PC-9 (cell line): ENCODE measurements around the gene BPI. TPM values are rescaled to one million over a fixed set of nuclear protein-coding genes. Genes with fewer than 3 reads are reported as not detected.

Experiments used
- BruUV-seq: library from RNA; stranded (reverse); fragments of 400-500 nt; replicated peaks from 2 replicates; lab custom pipeline; 2021; lab: Mats Ljungman, UMichigan
- CTCF ChIA-PET: fragments of 300-600 bp; sonication (Branson Sonifier 250); formaldehyde crosslinking; loops from one replicate; lab custom pipeline; 2022; ENCODE audit warnings: antibody characterized with exemption; lab: Charles Lee
- POLR2A ChIA-PET: fragments of 300-600 bp; sonication (Branson Sonifier 250); formaldehyde crosslinking; loops from one replicate; lab custom pipeline; 2022; ENCODE audit warnings: antibody characterized with exemption; ENCODE audit not compliant: unreplicated experiment; lab: Charles Lee
- DNase-seq, 2 experiments: peaks; one replicate each; pipeline versions ENCODE4 v3.0.0 to v3.0.0-alpha.2; 2015 to 2022; ENCODE audit warnings: mixed read lengths in 1 of 2
- H2AFZ ChIP-seq: fragments of 200-600 bp; sonication (generic); 2 replicates; pipeline ENCODE4 v1.8.1; 2017; ENCODE audit warnings: antibody characterized with exemption
- H3F3A ChIP-seq: fragments of 200-600 bp; sonication (generic); 2 replicates; pipeline ENCODE4 v1.8.1; 2017; ENCODE audit warnings: antibody characterized with exemption, mild to moderate bottlenecking, low read depth; ENCODE audit not compliant: insufficient read depth
- H3K27ac ChIP-seq: fragments of 200-600 bp; sonication (generic); 2 replicates; pipeline ENCODE4 v1.6.1; 2016; ENCODE audit warnings: mixed run types
- H3K27me3 ChIP-seq: fragments of 200-600 bp; sonication (generic); 2 replicates; pipeline ENCODE4 v1.6.1; 2016; ENCODE audit warnings: low read depth, mixed run types; ENCODE audit not compliant: insufficient read depth
- H3K36me3 ChIP-seq: fragments of 200-600 bp; sonication (generic); 2 replicates; pipeline ENCODE4 v1.6.1; 2016; ENCODE audit warnings: low read depth, mixed run types
- H3K4me1 ChIP-seq: fragments of 200-600 bp; sonication (generic); replicated peaks from 2 replicates; pipeline ENCODE4 v1.6.1; 2016; ENCODE audit warnings: mixed run types; ENCODE audit not compliant: insufficient read depth
- H3K4me2 ChIP-seq: fragments of 200-600 bp; sonication (generic); 2 replicates; pipeline ENCODE4 v1.6.1; 2017; ENCODE audit warnings: mixed run types
- H3K4me3 ChIP-seq: fragments of 200-600 bp; sonication (generic); 2 replicates; pipeline ENCODE4 v1.6.1; 2016; ENCODE audit warnings: mixed run types
- H3K79me2 ChIP-seq: fragments of 200-600 bp; sonication (generic); 2 replicates; pipeline ENCODE4 v1.6.1; 2017; ENCODE audit warnings: low read depth, mixed run types
- H3K9me2 ChIP-seq: fragments of 200-600 bp; sonication (generic); 2 replicates; pipeline ENCODE4 v1.8.1; 2017; ENCODE audit warnings: mild to moderate bottlenecking; ENCODE audit not compliant: insufficient read depth
- H3K9me3 ChIP-seq: fragments of 200-600 bp; sonication (generic); 2 replicates; pipeline ENCODE4 v1.8.1; 2016; ENCODE audit warnings: low read depth; ENCODE audit not compliant: insufficient read depth
- H4K20me1 ChIP-seq: fragments of 200-600 bp; sonication (generic); 2 replicates; pipeline ENCODE4 v1.8.1; 2017; ENCODE audit not compliant: insufficient read depth
- CTCF ChIP-seq: fragments of 200-600 bp; sonication (generic); conservative IDR thresholded peaks from 2 replicates; pipeline ENCODE4 v1.6.1; 2017; ENCODE audit warnings: mixed run types, antibody characterized with exemption, mild to moderate bottlenecking, moderate library complexity
- EZH2 ChIP-seq: fragments of 200-600 bp; sonication (generic); IDR thresholded peaks from 2 replicates; pipeline ENCODE4 v1.8.0; 2017; ENCODE audit warnings: antibody characterized with exemption, low read depth
- intact Hi-C: fragments of 100-400 bp; cut with micrococcal nuclease; formaldehyde crosslinking; loops from one replicate; pipeline ENCODE4 v1.10.0; 2022; ENCODE audit not compliant: unreplicated experiment
- total RNA-seq: library from RNA; stranded (reverse); gene quantifications from 2 replicates; pipeline ENCODE4 v1.2.3, GENCODE V29; 2021

The BPI gene
- total RNA-seq, 1 experiment from 2014 or later, result not detected

GRCh38 chr20:38266426-38266825, 37.5 kb upstream of the BPI start:
- Histone ChIP-seq H3K4me3 (no peak overlapping the region), H3F3A (no peaks in the 10 kb centered on the region), H3K27me3 (peaks cover 16% of the 10 kb centered on the region; the same call in 1 of the 2 replicates), H3K4me2 (no peak overlapping the region), H3K27ac (no peak overlapping the region), H3K36me3 (no peaks in the 10 kb centered on the region), H4K20me1 (no peaks in the 10 kb centered on the region), H3K9me3 (no peaks in the 10 kb centered on the region), H2AFZ (no peak overlapping the region), H3K4me1 (peaks cover 9% of the 10 kb centered on the region), H3K9me2 (0 out of 2 replicates have a peak, but pooled peaks cover 6% of the 10 kb centered on the region), H3K79me2 (no peaks in the 10 kb centered on the region)
- ChIA-PET POLR2A (no interaction called here), CTCF (no interaction called here)
- TF ChIP-seq EZH2 (no peak), CTCF (no peak)
- no peak for DNase-seq
- BruUV-seq, result no TSS peak
- intact Hi-C loops, result no loop called here

GRCh38 chr20:38267296-38267695, 36.7 kb upstream of the BPI start:
- H4K20me1 ChIP-seq, result no peaks in the 10 kb centered on the region
- intact Hi-C loops, result no loop called here

GRCh38 chr20:38267901-38268514, 35.9 kb upstream of the BPI start:
- no TSS peak for BruUV-seq
- POLR2A ChIA-PET, result no interaction called here
- CTCF ChIA-PET, result no interaction called here

More at GRCh38 chr20:38267296-38267695, 36.7 kb upstream of the BPI start:
- TF ChIP-seq EZH2 (no peak), CTCF (no peak)
- Histone ChIP-seq H3K9me2 (0 out of 2 replicates have a peak, but pooled peaks cover 6% of the 10 kb centered on the region), H3K4me3 (no peak overlapping the region), H3K27ac (no peak overlapping the region), H3K27me3 (peaks cover 16% of the 10 kb centered on the region; the same call in 1 of the 2 replicates), H3F3A (no peaks in the 10 kb centered on the region), H3K36me3 (no peaks in the 10 kb centered on the region), H3K4me2 (no peak overlapping the region), H3K9me3 (no peaks in the 10 kb centered on the region), H3K4me1 (peaks cover 16% of the 10 kb centered on the region), H3K79me2 (no peaks in the 10 kb centered on the region), H2AFZ (no peak overlapping the region)
- POLR2A ChIA-PET, result no interaction called here
- CTCF ChIA-PET, result no interaction called here
- BruUV-seq, result no TSS peak
- DNase-seq, result no peak

More at GRCh38 chr20:38267901-38268514, 35.9 kb upstream of the BPI start:
- 0 out of 2 replicates have a peak, but pooled peaks cover 6% of the 10 kb centered on the region for H3K9me2 ChIP-seq
- DNase-seq, result no peak
- no peaks in the 10 kb centered on the region for H3F3A ChIP-seq
- no peaks in the 10 kb centered on the region for H3K9me3 ChIP-seq
- peaks cover 21% of the 10 kb centered on the region for H3K4me1 ChIP-seq
- no peak overlapping the region for H3K4me3 ChIP-seq
- intact Hi-C loops, result no loop called here
- no peaks in the 10 kb centered on the region for H3K36me3 ChIP-seq
- no peak overlapping the region for H3K4me2 ChIP-seq
- H4K20me1 ChIP-seq, result no peaks in the 10 kb centered on the region
- H2AFZ ChIP-seq, result no peak overlapping the region
- TF ChIP-seq EZH2 (no peak), CTCF (no peak)
- no peak overlapping the region for H3K27ac ChIP-seq
- no peaks in the 10 kb centered on the region for H3K79me2 ChIP-seq
- peaks cover 10% of the 10 kb centered on the region; the same call in 1 of the 2 replicates for H3K27me3 ChIP-seq
